ENCODE results near the gene METTL25B.

- no peak for TF ChIP-seq CTCF (IDR thresholded peaks at IDR 0.05)
- TF ChIP-seq POLR2A (IDR thresholded peaks at IDR 0.05): no peak
These were observed 40.5 kb downstream of the METTL25B start for GRCh38 chr1:156768610-156769295.

All from uterus (tissue), 2 donors.